Left lung (tissue), 10 donors: ENCODE results near the gene LRRC8B. TPM values are rescaled to one million over a fixed set of nuclear protein-coding genes. Genes with fewer than 3 reads are reported as not detected.

Source experiments
- ATAC-seq: fragments of 200-7000 bp; cut with Tn5 transposase; one replicate; pipeline ENCODE4 v1.9.1; 2020; ENCODE audit warnings: moderate library complexity
- DNase-seq, 4 donors: peaks; one replicate each; pipeline ENCODE4 v3.0.0-alpha.2; 2013 to 2020
- H3K27ac ChIP-seq, 2 donors: fragments of 200-600 bp; sonication (generic) in 1 of 2; one replicate each; pipeline versions ENCODE4 v1.5.0 to v1.8.0; 2020 to 2021
- H3K27me3 ChIP-seq, 2 donors: fragments of 200-600 bp; sonication (generic) in 1 of 2; one replicate each; pipeline versions ENCODE4 v1.5.0 to v1.8.0; 2020 to 2021
- H3K36me3 ChIP-seq, 2 donors: fragments of 200-600 bp; sonication (generic) in 1 of 2; one replicate each; pipeline versions ENCODE4 v1.5.0 to v1.8.0; 2020 to 2021
- H3K4me1 ChIP-seq, 2 donors: fragments of 200-600 bp; one replicate each; pipeline ENCODE4 v1.8.0; 2021
- H3K4me3 ChIP-seq, 2 donors: fragments of 200-600 bp; sonication (generic) in 1 of 2; one replicate each; pipeline versions ENCODE4 v1.5.0 to v1.8.0; 2020 to 2021; ENCODE audit warnings: mild to moderate bottlenecking in 1 of 2
- H3K9me3 ChIP-seq, 2 donors: fragments of 200-600 bp; sonication (generic) in 1 of 2; one replicate each; pipeline versions ENCODE4 v1.5.0 to v1.8.0; 2020 to 2021
- CTCF ChIP-seq, 2 donors: fragments of 200-600 bp; sonication (generic) in 1 of 2; IDR thresholded peaks; one replicate each; pipeline versions ENCODE4 v1.5.0 to v1.8.0; 2021; ENCODE audit warnings: antibody characterized with exemption in 2 of 2
- intact Hi-C, 2 donors: fragments of 100-400 bp; cut with DNase I; formaldehyde crosslinking; loops; one replicate each; pipeline versions ENCODE4 v1.11.2 to v1.14.2; 2022
- polyA plus RNA-seq, 6 donors: library from polyadenylated mRNA; unstranded; fragments of 120-200 nt; gene quantifications; one replicate each; pipeline ENCODE4 v1.2.1, GENCODE V29; 2013; ENCODE audit not compliant: insufficient read length in 6 of 6
- total RNA-seq, 2 donors: library from RNA; stranded (reverse); fragmentation: NEBNext Ultra II Directional; extraction: Animal tissue kit (Norgen Biotek cat#: 25700); gene quantifications; one replicate each; pipeline ENCODE4 v1.2.1, GENCODE V29; 2021
- donor health status: DM: no; HTN: yes; CAD: no.
- donor health status: DM: no; HTN: no; CAD: no.

LRRC8B gene
- total and polyA plus RNA-seq, 8 donors, result 8.9 to 22.5 (median 10.4) TPM

DNA sequence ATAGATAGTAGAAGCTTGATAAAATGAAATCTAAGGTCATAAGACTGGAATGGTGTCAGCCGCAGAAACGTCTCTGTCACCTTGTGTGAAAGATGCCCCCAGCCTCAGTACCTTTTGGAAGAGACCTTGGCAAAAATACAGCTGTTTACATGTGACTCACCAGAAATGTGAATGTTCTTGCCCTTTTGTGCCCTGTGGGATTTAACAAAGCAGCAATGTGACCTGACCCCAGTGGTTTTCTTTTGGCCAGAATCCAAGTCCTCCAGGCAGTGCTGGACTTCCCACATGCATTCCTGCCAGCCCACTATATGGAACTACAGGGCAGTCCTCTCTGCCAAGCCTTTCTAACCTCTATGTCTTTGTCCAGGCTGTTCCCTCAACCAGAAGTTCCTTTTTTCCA is 81.1 kb downstream of the LRRC8B start:
- Histone ChIP-seq H3K9me3 (no peaks in the 10 kb centered on the region), H3K36me3 (no peaks in the 10 kb centered on the region), H3K4me3 (no peak overlapping the region), H3K4me1 (peaks cover 8 to 14% of the 10 kb centered on the region in 2 donors), H3K27me3 (no peaks in the 10 kb centered on the region), H3K27ac (no peak overlapping the region)
- TF ChIP-seq CTCF (IDR thresholded peaks at IDR 0.05), result no peak
- intact Hi-C loops, result no loop called here
- DNase-seq, result no peak
- no peak for ATAC-seq

GRCh38 chr1:89606227-89606980 is 81.8 kb downstream of the LRRC8B start:
- DNase-seq, result no peak
- H3K27me3 ChIP-seq, result no peaks in the 10 kb centered on the region
- intact Hi-C loops, result no loop called here
- no peak overlapping the region for H3K27ac ChIP-seq
- no peak for TF ChIP-seq CTCF (IDR thresholded peaks at IDR 0.05)
- no peak overlapping the region for H3K4me3 ChIP-seq
- peaks cover 8 to 14% of the 10 kb centered on the region in 2 donors for H3K4me1 ChIP-seq
- H3K36me3 ChIP-seq, result no peaks in the 10 kb centered on the region
- H3K9me3 ChIP-seq, result no peaks in the 10 kb centered on the region
- no peak for ATAC-seq

GRCh38 chr1:89607156-89607555 is 82.5 kb downstream of the LRRC8B start:
- Histone ChIP-seq H3K36me3 (no peaks in the 10 kb centered on the region), H3K27ac (no peak overlapping the region), H3K4me3 (no peak overlapping the region), H3K27me3 (no peaks in the 10 kb centered on the region), H3K4me1 (peaks cover 8 to 14% of the 10 kb centered on the region in 2 donors), H3K9me3 (no peaks in the 10 kb centered on the region)
- DNase-seq, result no peak
- no peak for TF ChIP-seq CTCF (IDR thresholded peaks at IDR 0.05)
- intact Hi-C loops, result no loop called here
- ATAC-seq, result no peak

GRCh38 chr1:89607586-89608318 is 83.1 kb downstream of the LRRC8B start:
- intact Hi-C loops, result no loop called here
- Histone ChIP-seq H3K4me3 (no peak overlapping the region), H3K27ac (no peak overlapping the region), H3K4me1 (peaks cover 8 to 14% of the 10 kb centered on the region in 2 donors), H3K36me3 (no peaks in the 10 kb centered on the region), H3K27me3 (no peaks in the 10 kb centered on the region), H3K9me3 (no peaks in the 10 kb centered on the region)
- ATAC-seq, result no peak
- no peak for DNase-seq
- TF ChIP-seq CTCF (IDR thresholded peaks at IDR 0.05), result no peak

DNA sequence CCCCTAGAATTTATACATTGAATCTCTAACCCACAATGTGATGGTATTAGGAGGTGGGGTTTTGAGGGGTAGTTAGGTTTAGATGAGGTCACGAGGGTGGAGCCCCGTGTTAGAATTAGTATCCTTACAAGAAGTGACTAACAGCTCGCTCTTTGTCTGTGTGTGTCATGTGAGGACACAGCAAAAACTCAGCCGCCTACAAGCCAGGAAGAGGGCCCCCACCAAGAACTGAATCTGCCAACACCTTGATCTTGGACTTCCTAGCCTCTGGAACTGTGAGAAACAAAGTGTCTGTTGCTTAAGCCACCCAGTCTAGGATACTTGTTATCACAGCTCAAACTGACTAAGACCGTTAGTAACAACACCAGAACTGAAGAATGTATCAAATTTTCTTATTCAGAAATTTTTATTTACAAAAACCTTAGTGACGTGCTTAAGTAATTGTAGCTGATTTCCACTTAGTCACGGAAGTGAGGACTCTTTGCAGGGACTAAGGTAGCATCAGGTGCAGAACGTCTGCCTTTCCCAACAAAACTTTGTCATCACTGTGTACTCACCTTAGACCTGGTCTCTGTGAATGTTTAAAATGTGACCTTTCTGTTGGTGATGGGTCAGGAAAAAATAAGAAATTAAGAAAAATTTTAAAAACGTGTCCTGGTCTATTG is 83.8 kb downstream of the LRRC8B start:
- intact Hi-C loops, result no loop called here
- ATAC-seq, result peak; percentile 15
- TF ChIP-seq CTCF (IDR thresholded peaks at IDR 0.05), result no peak
- Histone ChIP-seq H3K4me1 (peaks cover 8 to 14% of the 10 kb centered on the region in 2 donors), H3K27me3 (no peaks in the 10 kb centered on the region), H3K4me3 (no peak overlapping the region), H3K27ac (peak overlapping the region in 1 of 2 donors; percentile 51), H3K9me3 (no peaks in the 10 kb centered on the region), H3K36me3 (no peaks in the 10 kb centered on the region)
- DNase-seq, result no peak
